ENCODE data around the gene AGPAT1.
A peak's percentile ranks its signal among the peaks of the same experiment; 100 is the strongest.
"Not testable (repeated sequence)": the region's sequence is repeated elsewhere in the genome, so short reads cannot be mapped to it uniquely, and the experiment has no call there.

AGPAT1 gene

DNA sequence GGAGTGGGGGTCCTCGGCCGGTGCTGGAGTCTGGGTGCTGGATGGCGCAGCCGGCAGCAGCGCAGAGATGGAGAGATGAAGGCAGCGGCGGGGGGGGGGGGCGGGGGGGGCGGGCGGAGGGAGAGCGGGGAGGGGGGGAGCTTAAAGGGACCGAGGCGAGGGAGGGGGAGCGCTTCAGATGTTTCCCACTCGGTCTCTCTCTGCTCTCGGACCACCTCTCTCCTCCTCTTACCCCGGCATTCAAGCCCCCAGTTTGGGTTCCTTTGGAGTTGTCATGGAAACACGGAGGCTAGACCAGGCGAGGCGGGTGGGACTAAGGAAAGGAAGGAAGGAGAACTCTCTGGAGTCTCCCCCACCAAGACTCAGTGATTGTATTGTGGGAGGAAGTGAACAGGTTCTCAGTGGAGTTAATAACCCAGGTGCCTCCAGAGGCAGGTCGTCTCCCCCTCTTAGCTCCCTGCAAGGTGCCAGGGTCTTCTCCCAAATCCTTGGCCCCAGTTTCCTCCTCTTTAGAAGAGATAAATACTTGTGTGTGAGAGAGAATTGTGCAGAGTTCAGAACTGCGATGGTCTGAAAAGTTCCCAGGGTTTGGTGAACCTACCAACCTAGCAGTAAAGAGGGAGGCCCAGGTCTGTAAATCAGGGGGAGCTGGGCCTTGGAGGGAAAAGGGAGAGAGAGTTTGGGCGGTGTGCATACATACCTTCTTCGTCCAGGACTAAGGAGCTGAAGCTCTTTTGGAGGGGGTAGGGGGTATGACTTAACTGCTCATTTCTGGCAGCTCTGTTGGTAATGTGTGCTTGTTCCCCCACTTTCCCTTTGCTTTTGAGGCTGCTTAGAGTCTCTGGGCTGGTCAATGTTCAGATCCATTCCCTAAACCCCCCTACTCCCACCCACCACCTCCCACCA is 23.8 kb downstream of the AGPAT1 start, which contains the start of gene PRRT1:
Gene PRRT1, minus strand, starts transcription at position 77 of the 906 bp plus-strand sequence. CDS start 112 bp downstream, outside the sequence.
- Histone ChIP-seq H3K9me3 (ENCODE audit: control insufficient read depth in 2 of 2, low read length in 2 of 2) (no peaks in the 10 kb centered on the region), H3K27me3 (ENCODE audit: control insufficient read depth in 1 of 2, insufficient read depth in 2 of 2, low read length in 2 of 2) (no peaks in the 10 kb centered on the region), H3K27ac (ENCODE audit: low read length) (peak within 1 kb of the TSS; percentile 92), H3K4me3 (ENCODE audit: low read length in 2 of 2) (peak within 1 kb of the TSS; percentile 90 to 96), H3K9ac (ENCODE audit: low read length in 2 of 2) (peak within 1 kb of the TSS; percentile 78 to 89), H3K4me1 (ENCODE audit: control insufficient read depth, insufficient read depth, low read length) (peaks cover 53% of the 10 kb centered on the region), H3K36me3 (ENCODE audit: control insufficient read depth in 2 of 2, insufficient read depth in 2 of 2, low read length in 2 of 2) (peaks cover 6 to 16% of the 10 kb centered on the region in 2 donors)

DNA sequence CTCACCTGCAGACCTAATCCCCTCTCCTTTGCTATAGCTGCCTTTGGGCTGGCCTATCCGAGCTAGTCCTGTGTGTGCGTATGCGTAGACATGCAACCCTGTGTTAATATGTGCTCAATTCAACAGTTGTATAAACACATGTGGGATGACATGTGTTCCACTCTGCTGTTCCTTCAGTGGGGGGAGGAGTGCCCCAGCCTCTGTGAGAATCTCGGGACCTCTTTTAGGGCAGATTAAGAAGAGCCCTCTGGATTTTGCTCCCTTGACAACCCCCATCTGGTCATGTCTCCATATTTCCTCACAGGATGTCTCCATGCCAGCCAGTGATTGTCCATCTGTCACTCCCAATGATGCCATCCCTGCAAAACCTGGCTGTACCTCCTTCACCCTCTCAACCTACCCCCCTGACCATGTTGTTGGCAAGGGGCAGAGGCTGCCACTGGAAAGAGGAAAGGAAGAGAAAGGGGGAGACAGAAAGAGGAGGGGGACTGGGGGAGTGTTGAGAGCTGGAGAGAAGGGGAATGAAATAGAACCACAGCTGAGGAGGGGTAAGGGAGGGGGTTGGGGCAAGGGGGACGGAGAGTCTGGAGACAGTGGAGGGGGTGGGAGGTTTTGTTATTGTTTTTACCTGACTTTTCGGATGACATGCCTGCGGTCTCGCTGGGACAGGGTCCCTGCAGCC is 24.6 kb downstream of the AGPAT1 start:
- no peaks in the 10 kb centered on the region for H3K9me3 ChIP-seq (ENCODE audit: control insufficient read depth in 2 of 2, low read length in 2 of 2)
- peaks cover 3 to 10% of the 10 kb centered on the region in 2 donors for H3K36me3 ChIP-seq (ENCODE audit: control insufficient read depth in 2 of 2, insufficient read depth in 2 of 2, low read length in 2 of 2)
- H3K4me3 ChIP-seq (ENCODE audit: low read length in 2 of 2) = peak overlapping the region; percentile 90 to 96
- H3K4me1 ChIP-seq (ENCODE audit: control insufficient read depth, insufficient read depth, low read length) = peaks cover 53% of the 10 kb centered on the region
- no peaks in the 10 kb centered on the region for H3K27me3 ChIP-seq (ENCODE audit: control insufficient read depth in 1 of 2, insufficient read depth in 2 of 2, low read length in 2 of 2)
- peak overlapping the region; percentile 51 to 78 for H3K9ac ChIP-seq (ENCODE audit: low read length in 2 of 2)
- H3K27ac ChIP-seq (ENCODE audit: low read length) = peak overlapping the region; percentile 24

DNA sequence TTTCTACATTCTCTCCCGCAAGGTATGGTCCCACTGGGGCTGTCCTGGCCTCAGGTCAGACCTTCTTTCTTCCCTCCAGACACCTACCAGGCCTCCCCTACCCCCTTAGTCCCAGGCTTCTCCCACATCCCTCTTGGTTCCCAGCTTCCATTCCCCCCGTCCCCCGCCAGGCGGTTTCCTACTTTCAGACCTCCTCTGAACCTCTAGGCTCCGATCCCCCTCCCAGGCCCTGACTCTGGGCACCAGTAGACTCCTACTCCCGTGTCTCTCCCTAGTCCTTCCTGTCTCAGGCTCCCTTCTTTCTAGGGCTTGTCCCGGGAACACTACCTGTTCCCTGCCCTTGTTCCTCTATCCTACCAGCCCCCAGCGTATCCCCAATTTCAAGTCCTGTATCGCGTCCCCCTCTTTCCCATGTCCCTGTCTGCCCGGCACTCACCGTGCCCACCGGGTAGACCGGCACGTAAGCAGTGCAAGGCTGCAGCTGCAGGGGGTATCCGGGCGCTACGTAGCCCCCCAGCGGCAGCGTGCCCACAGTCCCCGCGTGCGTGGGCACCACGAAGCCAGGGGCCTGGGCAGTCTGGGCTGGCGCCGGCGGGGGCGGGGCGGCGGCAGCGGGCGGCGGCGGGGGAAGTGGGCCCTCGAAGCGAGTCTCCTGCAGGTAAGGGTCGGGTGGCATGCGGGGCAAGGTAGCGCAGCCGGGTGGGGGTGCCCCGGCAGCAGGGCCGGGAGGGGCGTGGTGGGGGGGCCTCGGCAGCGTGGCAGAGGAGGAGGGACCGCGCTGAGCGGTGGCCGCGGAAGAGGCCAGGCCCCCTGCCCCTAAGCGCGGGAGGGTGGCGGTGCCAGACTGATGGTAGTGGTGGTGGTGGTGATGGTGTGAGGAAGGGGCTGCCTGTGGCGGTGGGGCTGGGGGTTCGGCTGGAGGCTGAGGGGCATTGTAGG is 25.7 kb downstream of the AGPAT1 start:
- H3K4me3 ChIP-seq (ENCODE audit: low read length in 2 of 2) = peak overlapping the region; percentile 90 to 96
- peaks cover 47% of the 10 kb centered on the region for H3K4me1 ChIP-seq (ENCODE audit: control insufficient read depth, insufficient read depth, low read length)
- peak overlapping the region in 1 of 2 donors; percentile 22 for H3K9ac ChIP-seq (ENCODE audit: low read length in 2 of 2)
- no peaks in the 10 kb centered on the region for H3K9me3 ChIP-seq (ENCODE audit: control insufficient read depth in 2 of 2, low read length in 2 of 2)
- H3K36me3 ChIP-seq (ENCODE audit: control insufficient read depth in 2 of 2, insufficient read depth in 2 of 2, low read length in 2 of 2) = peaks cover 3 to 5% of the 10 kb centered on the region in 2 donors
- no peak overlapping the region for H3K27ac ChIP-seq (ENCODE audit: low read length)
- no peaks in the 10 kb centered on the region for H3K27me3 ChIP-seq (ENCODE audit: control insufficient read depth in 1 of 2, insufficient read depth in 2 of 2, low read length in 2 of 2)

DNA sequence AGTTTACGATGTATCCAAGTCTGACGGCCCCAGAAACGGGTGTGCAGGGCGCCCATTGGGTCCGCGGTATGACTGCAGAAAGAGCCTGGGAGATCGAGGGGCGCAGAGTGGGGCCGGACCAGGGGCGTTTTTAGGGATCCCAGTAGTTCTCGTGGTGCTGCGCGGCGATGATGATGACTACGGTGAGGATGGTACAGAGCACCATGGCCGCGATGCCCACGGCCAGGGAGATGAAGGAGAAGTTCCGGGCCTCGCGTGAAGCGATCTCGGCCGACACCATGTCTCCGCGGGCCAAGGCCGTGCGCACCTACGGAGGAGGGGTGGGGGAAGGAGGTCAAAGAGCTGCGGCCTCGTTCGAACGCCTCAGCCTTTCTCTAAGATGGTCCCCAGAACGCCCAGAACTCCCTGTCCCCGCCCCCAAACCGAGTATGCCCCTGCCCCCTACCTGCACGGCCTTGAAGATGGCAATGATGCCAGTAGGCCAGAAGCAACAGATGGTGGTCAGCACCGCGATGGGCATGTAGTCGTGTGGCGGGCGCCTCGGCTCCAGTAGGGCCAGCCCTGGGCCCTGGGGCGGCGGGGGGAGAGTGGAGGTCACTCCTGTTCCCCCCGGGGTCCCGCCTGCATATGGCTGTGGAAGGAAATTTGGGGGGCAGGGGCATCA is 26.7 kb downstream of the AGPAT1 start:
- Histone ChIP-seq H3K27me3 (ENCODE audit: control insufficient read depth in 1 of 2, insufficient read depth in 2 of 2, low read length in 2 of 2) (no peaks in the 10 kb centered on the region), H3K4me3 (ENCODE audit: low read length in 2 of 2) (no peak overlapping the region)

DNA sequence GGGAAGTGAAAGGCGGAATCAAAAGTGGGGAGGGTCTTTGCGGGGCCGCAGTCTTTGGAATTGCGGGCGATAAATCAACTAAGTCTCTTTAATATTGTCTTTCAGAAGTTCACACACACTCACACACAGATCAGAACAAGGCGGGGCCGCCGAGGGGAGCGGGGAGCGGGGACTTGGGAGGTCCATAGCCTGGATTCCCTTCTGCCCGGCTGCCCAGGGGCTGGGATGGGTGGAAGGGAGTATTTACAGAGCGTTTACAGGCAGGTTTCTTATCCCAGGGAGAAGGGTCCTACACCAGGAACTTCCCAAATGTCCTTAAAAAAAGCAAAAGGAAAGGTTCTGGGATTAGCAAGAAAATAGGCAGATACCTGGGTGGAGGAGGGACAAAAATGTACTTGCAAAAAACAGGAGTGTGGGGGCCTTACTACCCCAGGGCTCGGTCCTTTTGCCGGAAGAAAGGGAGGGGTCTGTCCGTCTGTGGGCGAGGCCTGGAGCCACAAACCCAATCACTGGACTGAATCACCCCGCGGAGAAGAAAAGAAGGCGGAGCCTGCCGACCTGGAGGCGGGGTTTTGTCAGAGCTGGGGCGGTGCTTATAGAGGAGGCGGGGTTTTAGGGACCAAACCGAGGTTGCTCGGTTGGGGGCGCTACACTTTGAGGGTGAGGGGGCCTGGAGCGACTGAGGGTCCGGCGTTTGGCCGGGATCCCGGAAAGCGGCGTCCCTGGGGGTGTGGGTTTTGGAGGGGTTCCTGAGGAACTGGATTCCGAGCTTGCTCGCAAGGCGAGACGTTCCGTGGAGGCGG is 27.4 kb downstream of the AGPAT1 start:
- Histone ChIP-seq H3K4me1 (ENCODE audit: control insufficient read depth, insufficient read depth, low read length) (peaks cover 36% of the 10 kb centered on the region), H3K27me3 (ENCODE audit: control insufficient read depth in 1 of 2, insufficient read depth in 2 of 2, low read length in 2 of 2) (no peaks in the 10 kb centered on the region), H3K36me3 (ENCODE audit: control insufficient read depth in 2 of 2, insufficient read depth in 2 of 2, low read length in 2 of 2) (peaks cover 3 to 5% of the 10 kb centered on the region in 2 donors), H3K9me3 (ENCODE audit: control insufficient read depth in 2 of 2, low read length in 2 of 2) (no peaks in the 10 kb centered on the region), H3K27ac (ENCODE audit: low read length) (no peak overlapping the region), H3K9ac (ENCODE audit: low read length in 2 of 2) (no peak overlapping the region), H3K4me3 (ENCODE audit: low read length in 2 of 2) (no peak overlapping the region)

More for the DNA sequence above, 26.7 kb downstream of the AGPAT1 start:
- H3K9me3 ChIP-seq (ENCODE audit: control insufficient read depth in 2 of 2, low read length in 2 of 2) = no peaks in the 10 kb centered on the region
- H3K9ac ChIP-seq (ENCODE audit: low read length in 2 of 2) = no peak overlapping the region
- H3K27ac ChIP-seq (ENCODE audit: low read length) = no peak overlapping the region
- peaks cover 38% of the 10 kb centered on the region for H3K4me1 ChIP-seq (ENCODE audit: control insufficient read depth, insufficient read depth, low read length)
- peaks cover 3 to 5% of the 10 kb centered on the region in 2 donors for H3K36me3 ChIP-seq (ENCODE audit: control insufficient read depth in 2 of 2, insufficient read depth in 2 of 2, low read length in 2 of 2)

DNA sequence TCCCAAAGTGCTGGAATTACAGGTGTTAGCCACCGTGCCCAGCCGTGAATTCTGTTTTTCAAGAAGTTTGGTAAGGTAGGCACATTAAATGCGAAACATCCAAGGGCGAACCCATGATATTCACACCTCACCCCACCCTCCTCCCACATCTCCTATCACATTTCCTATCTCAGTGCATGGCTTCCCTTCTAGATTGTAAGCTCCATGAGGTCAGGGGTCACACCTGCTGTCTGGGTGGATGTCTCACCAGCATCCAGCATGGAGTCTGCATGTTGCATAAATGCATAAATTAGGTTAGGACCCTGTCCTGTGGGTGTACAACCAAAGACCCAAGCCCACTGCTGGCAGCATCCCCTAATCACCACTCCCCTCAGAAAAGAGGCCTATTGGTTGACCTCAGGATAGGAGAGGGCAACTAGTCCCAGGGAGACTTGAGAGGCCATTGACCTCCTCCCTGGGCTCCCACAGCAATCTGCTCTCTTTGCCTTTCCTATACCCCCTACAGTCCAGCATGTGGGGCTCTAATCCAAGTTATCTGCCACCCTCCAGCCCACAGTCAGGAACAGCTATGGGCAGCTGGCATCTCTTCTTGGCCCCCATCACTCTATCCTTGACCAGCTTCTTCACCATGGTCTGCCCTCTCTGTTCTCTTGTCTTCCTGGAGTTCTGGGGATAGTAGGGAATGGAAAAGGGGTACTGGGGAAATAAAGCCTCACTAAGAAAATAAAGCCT is 28.3 kb downstream of the AGPAT1 start:
- no peak overlapping the region for H3K9ac ChIP-seq (ENCODE audit: low read length in 2 of 2)

DNA sequence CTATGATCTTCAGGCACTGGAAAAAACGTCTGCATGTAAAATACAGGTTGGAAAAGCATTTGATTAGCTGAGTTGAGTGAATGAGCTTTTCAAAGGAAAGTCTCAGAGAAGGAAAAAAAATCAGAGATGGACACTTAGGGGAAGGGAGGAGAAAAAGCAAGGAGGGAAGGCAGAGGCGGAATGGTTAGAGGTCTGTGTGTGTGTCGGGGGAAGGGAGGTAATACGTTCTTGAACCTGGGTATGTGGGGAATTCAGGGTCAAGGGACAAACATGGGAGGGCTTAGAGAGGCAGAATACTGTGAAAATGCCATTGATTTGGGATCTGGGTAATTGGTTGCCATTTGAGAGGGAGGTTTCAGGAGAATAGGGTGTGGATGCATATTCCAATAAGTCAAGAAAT is 29.2 kb downstream of the AGPAT1 start:
- Histone ChIP-seq H3K27me3 (ENCODE audit: control insufficient read depth in 1 of 2, insufficient read depth in 2 of 2, low read length in 2 of 2) (no peaks in the 10 kb centered on the region), H3K36me3 (ENCODE audit: control insufficient read depth in 2 of 2, insufficient read depth in 2 of 2, low read length in 2 of 2) (peaks cover 3 to 5% of the 10 kb centered on the region in 2 donors), H3K9ac (ENCODE audit: low read length in 2 of 2) (no peak overlapping the region), H3K4me1 (ENCODE audit: control insufficient read depth, insufficient read depth, low read length) (peaks cover 20% of the 10 kb centered on the region), H3K9me3 (ENCODE audit: control insufficient read depth in 2 of 2, low read length in 2 of 2) (no peaks in the 10 kb centered on the region), H3K4me3 (ENCODE audit: low read length in 2 of 2) (no peak overlapping the region), H3K27ac (ENCODE audit: low read length) (no peak overlapping the region)

More for the DNA sequence above, 28.3 kb downstream of the AGPAT1 start:
- Histone ChIP-seq H3K9me3 (ENCODE audit: control insufficient read depth in 2 of 2, low read length in 2 of 2) (no peaks in the 10 kb centered on the region), H3K27me3 (ENCODE audit: control insufficient read depth in 1 of 2, insufficient read depth in 2 of 2, low read length in 2 of 2) (no peaks in the 10 kb centered on the region), H3K4me3 (ENCODE audit: low read length in 2 of 2) (no peak overlapping the region), H3K27ac (ENCODE audit: low read length) (no peak overlapping the region), H3K4me1 (ENCODE audit: control insufficient read depth, insufficient read depth, low read length) (peaks cover 27% of the 10 kb centered on the region), H3K36me3 (ENCODE audit: control insufficient read depth in 2 of 2, insufficient read depth in 2 of 2, low read length in 2 of 2) (peaks cover 3 to 5% of the 10 kb centered on the region in 2 donors)

DNA sequence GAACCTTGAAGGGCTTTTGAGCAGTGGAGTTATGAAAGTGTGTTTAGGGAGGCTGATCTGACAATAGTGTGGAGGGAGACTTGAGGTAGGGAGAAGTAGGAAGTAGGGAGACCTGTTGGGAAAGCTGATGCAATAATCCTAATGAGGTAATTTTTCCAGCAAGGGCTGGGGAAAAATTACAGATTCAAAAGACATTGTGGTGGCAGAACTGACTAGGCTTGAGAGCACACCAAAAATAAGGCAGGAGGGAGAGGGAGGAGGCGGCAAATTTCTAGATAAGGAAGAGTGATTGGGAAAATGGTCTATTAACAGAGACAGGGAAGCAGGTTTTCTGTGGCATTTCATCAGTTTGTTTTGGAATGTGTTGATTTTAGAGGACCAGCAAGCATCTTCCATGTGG is 29.6 kb downstream of the AGPAT1 start:
- Histone ChIP-seq H3K4me3 (ENCODE audit: low read length in 2 of 2) (no peak overlapping the region), H3K9me3 (ENCODE audit: control insufficient read depth in 2 of 2, low read length in 2 of 2) (no peaks in the 10 kb centered on the region), H3K9ac (ENCODE audit: low read length in 2 of 2) (no peak overlapping the region), H3K27me3 (ENCODE audit: control insufficient read depth in 1 of 2, insufficient read depth in 2 of 2, low read length in 2 of 2) (no peaks in the 10 kb centered on the region), H3K4me1 (ENCODE audit: control insufficient read depth, insufficient read depth, low read length) (peaks cover 17% of the 10 kb centered on the region), H3K27ac (ENCODE audit: low read length) (no peak overlapping the region), H3K36me3 (ENCODE audit: control insufficient read depth in 2 of 2, insufficient read depth in 2 of 2, low read length in 2 of 2) (peaks cover 3 to 5% of the 10 kb centered on the region in 2 donors)

DNA sequence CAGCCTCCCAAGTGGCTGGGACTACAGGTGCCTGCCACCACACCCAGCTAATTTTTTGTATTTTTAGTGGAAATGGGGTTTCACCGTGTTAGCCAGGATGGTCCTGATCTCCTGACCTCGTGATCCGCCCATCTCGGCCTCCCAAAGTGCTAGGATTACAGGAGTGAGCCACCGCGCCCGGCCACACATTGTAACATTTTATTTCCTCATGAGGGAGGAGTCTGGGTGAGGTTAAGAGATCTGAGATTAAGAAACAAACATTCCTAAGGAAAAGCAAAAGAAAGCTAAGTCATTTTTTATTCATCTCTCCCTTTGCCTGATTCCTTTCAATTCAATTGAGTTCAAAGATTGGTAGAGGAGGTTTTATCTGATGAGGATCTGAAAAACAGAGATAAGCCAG is 31.6 kb downstream of the AGPAT1 start:
- not testable (repeated sequence) for H3K27me3 ChIP-seq (ENCODE audit: control insufficient read depth in 1 of 2, insufficient read depth in 2 of 2, low read length in 2 of 2); H3K9me3 ChIP-seq (ENCODE audit: control insufficient read depth in 2 of 2, low read length in 2 of 2); H3K36me3 ChIP-seq (ENCODE audit: control insufficient read depth in 2 of 2, insufficient read depth in 2 of 2, low read length in 2 of 2); H3K9ac ChIP-seq (ENCODE audit: low read length in 2 of 2); H3K4me1 ChIP-seq (ENCODE audit: control insufficient read depth, insufficient read depth, low read length); H3K4me3 ChIP-seq (ENCODE audit: low read length in 2 of 2); H3K27ac ChIP-seq (ENCODE audit: low read length)
